ENCODE results near the gene NKG7. TPM values are rescaled to one million over a fixed set of nuclear protein-coding genes. Genes with fewer than 3 reads are reported as not detected.

NKG7 gene
- polyA plus RNA-seq, 1 donor (not counting 4 experiments of a cell fraction or from before 2014, with no cell fraction given) = not detected

- H3K36me3 ChIP-seq (ENCODE audit: control insufficient read depth in 2 of 2, extremely low read depth in 1 of 2, insufficient read depth in 2 of 2, low read length in 2 of 2) = no peaks in the 10 kb centered on the region
- peak within 1 kb of the TSS; percentile 94 for H2AFZ ChIP-seq (ENCODE audit: control insufficient read depth, low read length)
- H3K4me3 ChIP-seq (ENCODE audit: control insufficient read depth in 2 of 3, extremely low read depth in 1 of 3, insufficient read depth in 2 of 3, low read depth in 1 of 3, low read length in 3 of 3) = peak within 1 kb of the TSS; percentile 54 to 90 (median 88)
- no peak for TF ChIP-seq CTCF (optimal IDR thresholded peaks at IDR 0.05 in 1 of 3, IDR thresholded peaks at IDR 0.05 in 1 of 3, conservative IDR thresholded peaks at IDR 0.05 in 1 of 3; ENCODE audit: extremely low read depth in 1 of 3, insufficient read depth in 2 of 3, low read length in 3 of 3)
- peak within 1 kb of the TSS; percentile 98 for H3K4me2 ChIP-seq (ENCODE audit: control insufficient read depth, extremely low read depth, insufficient read depth, low read depth, low read length)
- H3K79me2 ChIP-seq (ENCODE audit: control insufficient read depth, insufficient read depth, low read length) = peaks cover 11% of the 10 kb centered on the region
- dilution Hi-C loops (cut with MboI; ENCODE audit: extremely low pct_ligation_motif_present, low sequenced_read_pairs) = no loop called here
- no peaks in the 10 kb centered on the region for H3K9me3 ChIP-seq (ENCODE audit: control insufficient read depth, low read depth, low read length)
- H3K27me3 ChIP-seq (ENCODE audit: control insufficient read depth, extremely low read depth, insufficient read depth, low read length) = no peaks in the 10 kb centered on the region
- H3K9me1 ChIP-seq (ENCODE audit: control insufficient read depth, extremely low read depth, insufficient read depth, low read length) = no peaks in the 10 kb centered on the region
- H3K4me1 ChIP-seq (ENCODE audit: control insufficient read depth, extremely low read depth, insufficient read depth, low read length) = peaks cover 17% of the 10 kb centered on the region
- peak within 1 kb of the TSS; percentile 31 for H3K27ac ChIP-seq (ENCODE audit: control insufficient read depth, insufficient read depth, low read length)
- H3K9ac ChIP-seq (ENCODE audit: control insufficient read depth, extremely low read depth, insufficient read depth, low read length) = peak within 1 kb of the TSS; percentile 65
- H4K20me1 ChIP-seq (ENCODE audit: control insufficient read depth, extremely low read depth, insufficient read depth, low read length) = peaks cover 3% of the 10 kb centered on the region
- DNase-seq (ENCODE audit: low read depth, low spot score) (no peak), FAIRE-seq (no peak)
Measured at GRCh38 chr19:51368366-51369282, 3.8 kb downstream of the NKG7 start, which contains the start of gene CLDND2. Gene CLDND2, minus strand, starts transcription at chr19:51369003. Its CDS starts 426 bp downstream, at chr19:51368577.

DNA sequence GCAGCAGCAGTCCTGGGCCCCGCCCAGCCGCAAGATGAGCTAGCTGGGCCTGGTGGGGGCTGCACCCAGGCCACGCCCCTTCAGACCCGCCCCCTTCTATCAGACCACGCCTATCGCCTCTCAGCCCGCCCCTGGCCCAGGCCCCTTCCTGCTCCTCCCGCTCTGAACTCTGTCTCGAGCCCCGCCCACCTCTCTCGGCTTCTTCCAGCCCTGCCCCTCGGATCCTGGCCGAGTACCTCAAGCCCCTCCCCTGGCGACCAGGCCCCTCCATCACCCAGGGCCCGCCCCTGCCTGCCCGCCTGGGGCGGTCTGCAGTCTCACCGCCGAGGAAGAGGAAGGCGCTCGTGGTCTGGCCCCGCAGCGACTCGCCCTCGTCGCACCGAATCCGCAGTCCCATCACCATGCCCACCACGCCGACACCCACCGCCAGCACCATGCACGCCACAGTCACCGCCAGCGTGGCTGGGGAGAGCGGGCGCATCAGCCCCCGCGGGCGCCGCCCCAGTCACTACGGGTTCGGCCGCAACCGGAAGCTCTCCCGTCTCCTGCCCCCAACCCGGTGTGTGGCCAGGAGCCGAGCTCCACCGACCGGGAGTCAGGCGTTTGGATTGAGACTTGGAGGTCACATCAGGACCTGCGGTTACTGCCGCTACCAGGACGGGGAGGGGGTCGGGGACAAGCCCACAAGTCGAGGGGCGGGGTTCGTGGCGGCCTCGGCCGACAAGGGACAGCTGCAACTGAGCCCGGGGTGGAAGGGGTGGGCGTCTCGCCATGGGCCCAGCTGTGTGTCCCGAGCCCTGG lies 4.7 kb downstream of the NKG7 start:
- H3K9ac ChIP-seq (ENCODE audit: control insufficient read depth, extremely low read depth, insufficient read depth, low read length) = peak overlapping the region; percentile 85
- H3K9me3 ChIP-seq (ENCODE audit: control insufficient read depth, low read depth, low read length) = no peaks in the 10 kb centered on the region
- H3K4me3 ChIP-seq (ENCODE audit: control insufficient read depth in 2 of 3, extremely low read depth in 1 of 3, insufficient read depth in 2 of 3, low read depth in 1 of 3, low read length in 3 of 3) = peak overlapping the region; percentile 54 to 90 (median 88)
- no peaks in the 10 kb centered on the region for H3K27me3 ChIP-seq (ENCODE audit: control insufficient read depth, extremely low read depth, insufficient read depth, low read length)
- peak overlapping the region; percentile 89 for H3K27ac ChIP-seq (ENCODE audit: control insufficient read depth, insufficient read depth, low read length)
- H4K20me1 ChIP-seq (ENCODE audit: control insufficient read depth, extremely low read depth, insufficient read depth, low read length) = peaks cover 4% of the 10 kb centered on the region
- dilution Hi-C loops (cut with MboI; ENCODE audit: extremely low pct_ligation_motif_present, low sequenced_read_pairs) = no loop called here
- TF ChIP-seq CTCF (optimal IDR thresholded peaks at IDR 0.05 in 1 of 3, IDR thresholded peaks at IDR 0.05 in 1 of 3, conservative IDR thresholded peaks at IDR 0.05 in 1 of 3; ENCODE audit: extremely low read depth in 1 of 3, insufficient read depth in 2 of 3, low read length in 3 of 3) (no peak), EZH2 (IDR thresholded peaks at IDR 0.05; ENCODE audit: low read length) (no peak)
- peaks cover 20% of the 10 kb centered on the region for H3K4me1 ChIP-seq (ENCODE audit: control insufficient read depth, extremely low read depth, insufficient read depth, low read length)
- FAIRE-seq = peak; percentile 60
- no peaks in the 10 kb centered on the region for H3K36me3 ChIP-seq (ENCODE audit: control insufficient read depth in 2 of 2, extremely low read depth in 1 of 2, insufficient read depth in 2 of 2, low read length in 2 of 2)
- DNase-seq (ENCODE audit: low read depth, low spot score) = peak; percentile 93
- peaks cover 14% of the 10 kb centered on the region for H3K79me2 ChIP-seq (ENCODE audit: control insufficient read depth, insufficient read depth, low read length)
- no peaks in the 10 kb centered on the region for H3K9me1 ChIP-seq (ENCODE audit: control insufficient read depth, extremely low read depth, insufficient read depth, low read length)
- peak overlapping the region; percentile 98 for H3K4me2 ChIP-seq (ENCODE audit: control insufficient read depth, extremely low read depth, insufficient read depth, low read depth, low read length)
- H2AFZ ChIP-seq (ENCODE audit: control insufficient read depth, low read length) = peak overlapping the region; percentile 94
